ENCODE data around the gene LDB2.

LDB2 gene

DNA sequence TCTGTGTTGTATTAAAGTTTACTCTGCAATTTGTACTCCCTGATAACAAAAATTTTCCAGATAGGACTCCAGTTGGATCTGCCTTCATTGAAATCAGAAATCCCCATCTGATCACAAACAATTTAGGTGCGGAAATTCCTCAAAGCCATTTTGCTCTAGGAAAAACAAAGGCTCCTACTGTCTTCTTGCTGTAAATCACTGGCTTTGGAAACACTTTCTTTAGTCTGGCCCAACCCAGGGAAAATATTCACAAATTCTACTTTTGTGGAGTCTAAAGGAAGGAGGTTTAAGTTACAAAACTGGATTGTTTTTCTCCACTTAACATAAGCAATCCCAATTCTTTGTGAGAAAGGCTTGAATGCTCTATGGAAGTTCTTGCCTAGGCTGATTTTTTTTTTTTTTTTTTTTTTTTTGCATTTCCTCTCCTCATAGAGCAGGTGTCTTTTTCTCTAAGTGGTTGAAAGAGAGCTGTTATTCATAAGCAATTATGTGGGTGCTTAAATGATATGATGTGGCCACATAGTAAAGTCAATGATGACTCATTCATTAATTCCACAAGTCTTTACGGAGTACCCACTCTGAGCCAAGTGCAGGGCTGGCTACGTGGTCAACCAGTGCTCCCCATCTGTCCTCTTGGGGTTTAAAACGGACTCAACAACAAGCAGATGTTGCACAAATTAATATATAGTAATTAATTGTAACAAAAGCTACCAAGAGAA lies 261.4 kb downstream of the LDB2 start:
- TF ChIP-seq, protein P1, sequence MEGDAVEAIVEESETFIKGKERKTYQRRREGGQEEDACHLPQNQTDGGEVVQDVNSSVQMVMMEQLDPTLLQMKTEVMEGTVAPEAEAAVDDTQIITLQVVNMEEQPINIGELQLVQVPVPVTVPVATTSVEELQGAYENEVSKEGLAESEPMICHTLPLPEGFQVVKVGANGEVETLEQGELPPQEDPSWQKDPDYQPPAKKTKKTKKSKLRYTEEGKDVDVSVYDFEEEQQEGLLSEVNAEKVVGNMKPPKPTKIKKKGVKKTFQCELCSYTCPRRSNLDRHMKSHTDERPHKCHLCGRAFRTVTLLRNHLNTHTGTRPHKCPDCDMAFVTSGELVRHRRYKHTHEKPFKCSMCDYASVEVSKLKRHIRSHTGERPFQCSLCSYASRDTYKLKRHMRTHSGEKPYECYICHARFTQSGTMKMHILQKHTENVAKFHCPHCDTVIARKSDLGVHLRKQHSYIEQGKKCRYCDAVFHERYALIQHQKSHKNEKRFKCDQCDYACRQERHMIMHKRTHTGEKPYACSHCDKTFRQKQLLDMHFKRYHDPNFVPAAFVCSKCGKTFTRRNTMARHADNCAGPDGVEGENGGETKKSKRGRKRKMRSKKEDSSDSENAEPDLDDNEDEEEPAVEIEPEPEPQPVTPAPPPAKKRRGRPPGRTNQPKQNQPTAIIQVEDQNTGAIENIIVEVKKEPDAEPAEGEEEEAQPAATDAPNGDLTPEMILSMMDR (IDR thresholded peaks at IDR 0.05), result no peak

GRCh38 chr4:16636304-16636703 lies 262.1 kb downstream of the LDB2 start:
- TF ChIP-seq, protein P1 (IDR thresholded peaks at IDR 0.05), result no peak

DNA sequence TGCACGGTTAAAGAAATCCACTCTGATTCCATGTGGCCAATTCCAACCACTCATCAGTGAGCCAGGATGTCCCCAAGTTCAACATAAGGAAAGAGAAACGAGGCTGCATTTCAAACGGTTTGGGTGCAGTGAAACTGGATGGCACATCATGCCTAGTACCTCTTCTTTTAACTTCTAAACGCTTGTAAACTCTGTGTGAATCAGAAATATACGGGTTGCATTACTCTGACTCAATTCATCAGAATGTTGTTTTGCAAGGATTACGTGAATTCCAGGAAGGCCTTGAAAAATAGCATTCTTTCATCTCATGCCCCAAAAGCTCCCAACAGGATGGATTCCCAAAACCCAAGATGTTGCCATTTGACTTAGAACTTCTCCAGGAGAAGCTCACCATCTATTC lies 270.4 kb downstream of the LDB2 start:
- TF ChIP-seq, protein P1 (IDR thresholded peaks at IDR 0.05), result no peak

GRCh38 chr4:16626945-16627344 lies 271.5 kb downstream of the LDB2 start:
- TF ChIP-seq, protein P1 (IDR thresholded peaks at IDR 0.05), result no peak

- TF ChIP-seq, protein P1 (IDR thresholded peaks at IDR 0.05), result no peak
Measured at GRCh38 chr4:16622826-16623225, 275.6 kb downstream of the LDB2 start.

- TF ChIP-seq, protein P1 (IDR thresholded peaks at IDR 0.05), result no peak
Measured at GRCh38 chr4:16617435-16617834, 281.0 kb downstream of the LDB2 start.

GRCh38 chr4:16617011-16617410 lies 281.4 kb downstream of the LDB2 start:
- TF ChIP-seq, protein P1 (IDR thresholded peaks at IDR 0.05), result no peak
